VCaP (cell line): Measurements from ENCODE around the gene TIMP2.

ENCODE experiments used
- H3K27ac ChIP-seq: fragments of 450-650 bp; 2 replicates; pipeline ENCODE4 v1.5.1; 2017
- TF ChIP-seq, protein P1 (sequence below): fragments of 450-650 bp; conservative IDR thresholded peaks from 2 replicates; pipeline ENCODE4 v1.5.1; 2017; ENCODE audit warnings: mild to moderate bottlenecking, moderate library complexity

The TIMP2 gene

DNA sequence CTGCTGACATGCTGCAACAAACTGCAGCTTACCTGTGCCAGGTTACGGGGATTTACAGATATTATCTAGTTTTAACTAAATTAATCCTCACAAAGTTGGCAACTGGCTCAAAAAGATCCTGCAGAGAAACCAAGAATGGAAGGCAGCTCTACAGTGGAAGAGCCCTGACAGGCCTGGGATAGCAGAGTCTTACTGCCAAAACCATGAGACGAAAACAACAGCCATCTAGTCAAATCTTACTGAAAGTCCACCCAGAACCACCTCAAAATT is 92.7 kb downstream of the TIMP2 start:
- peak overlapping the region; percentile 70 for H3K27ac ChIP-seq
- TF ChIP-seq, protein P1, sequence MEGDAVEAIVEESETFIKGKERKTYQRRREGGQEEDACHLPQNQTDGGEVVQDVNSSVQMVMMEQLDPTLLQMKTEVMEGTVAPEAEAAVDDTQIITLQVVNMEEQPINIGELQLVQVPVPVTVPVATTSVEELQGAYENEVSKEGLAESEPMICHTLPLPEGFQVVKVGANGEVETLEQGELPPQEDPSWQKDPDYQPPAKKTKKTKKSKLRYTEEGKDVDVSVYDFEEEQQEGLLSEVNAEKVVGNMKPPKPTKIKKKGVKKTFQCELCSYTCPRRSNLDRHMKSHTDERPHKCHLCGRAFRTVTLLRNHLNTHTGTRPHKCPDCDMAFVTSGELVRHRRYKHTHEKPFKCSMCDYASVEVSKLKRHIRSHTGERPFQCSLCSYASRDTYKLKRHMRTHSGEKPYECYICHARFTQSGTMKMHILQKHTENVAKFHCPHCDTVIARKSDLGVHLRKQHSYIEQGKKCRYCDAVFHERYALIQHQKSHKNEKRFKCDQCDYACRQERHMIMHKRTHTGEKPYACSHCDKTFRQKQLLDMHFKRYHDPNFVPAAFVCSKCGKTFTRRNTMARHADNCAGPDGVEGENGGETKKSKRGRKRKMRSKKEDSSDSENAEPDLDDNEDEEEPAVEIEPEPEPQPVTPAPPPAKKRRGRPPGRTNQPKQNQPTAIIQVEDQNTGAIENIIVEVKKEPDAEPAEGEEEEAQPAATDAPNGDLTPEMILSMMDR, result no peak

- H3K27ac ChIP-seq, result peak overlapping the region; percentile 70
- TF ChIP-seq, protein P1, result no peak
These were observed 93.3 kb downstream of the TIMP2 start for GRCh38 chr17:78831688-78832540.

- TF ChIP-seq, protein P1, result no peak
- H3K27ac ChIP-seq, result no peak overlapping the region
These were observed 95.7 kb downstream of the TIMP2 start for GRCh38 chr17:78829477-78829876.

DNA sequence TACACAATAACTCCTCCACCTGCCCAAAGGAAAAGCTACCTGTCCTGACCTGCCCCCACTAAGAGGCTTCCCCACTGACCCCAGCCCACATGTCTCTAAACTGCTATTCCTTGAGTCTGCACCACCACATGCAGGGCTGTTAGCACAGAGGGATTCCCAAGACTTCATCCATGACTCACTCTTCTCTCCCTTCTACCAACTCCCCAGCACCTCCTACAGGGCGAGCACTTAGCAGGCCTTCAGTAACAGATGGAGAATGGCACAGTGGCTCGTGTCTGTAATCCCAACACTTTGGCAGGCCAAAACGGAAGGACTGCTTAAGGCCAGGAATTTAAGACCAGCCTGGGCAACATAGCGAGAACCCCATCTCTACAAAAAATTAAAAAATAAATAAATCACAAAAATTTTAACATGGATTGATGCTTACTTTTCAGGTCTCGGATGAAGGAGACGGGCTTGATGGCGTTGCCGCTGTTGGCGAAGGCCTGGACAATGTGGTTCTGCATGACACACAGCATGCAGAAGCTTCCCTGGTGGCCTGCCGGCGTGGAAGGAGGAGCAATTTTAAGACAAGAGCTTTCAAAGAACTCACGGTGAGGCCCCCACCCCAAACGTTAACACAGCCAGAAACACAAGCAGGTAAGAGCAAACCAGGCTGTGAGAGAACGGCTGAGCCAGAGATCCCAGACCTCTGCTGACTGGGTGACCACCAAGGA is 96.6 kb downstream of the TIMP2 start:
- H3K27ac ChIP-seq, result no peak overlapping the region
- TF ChIP-seq, protein P1, result no peak

DNA sequence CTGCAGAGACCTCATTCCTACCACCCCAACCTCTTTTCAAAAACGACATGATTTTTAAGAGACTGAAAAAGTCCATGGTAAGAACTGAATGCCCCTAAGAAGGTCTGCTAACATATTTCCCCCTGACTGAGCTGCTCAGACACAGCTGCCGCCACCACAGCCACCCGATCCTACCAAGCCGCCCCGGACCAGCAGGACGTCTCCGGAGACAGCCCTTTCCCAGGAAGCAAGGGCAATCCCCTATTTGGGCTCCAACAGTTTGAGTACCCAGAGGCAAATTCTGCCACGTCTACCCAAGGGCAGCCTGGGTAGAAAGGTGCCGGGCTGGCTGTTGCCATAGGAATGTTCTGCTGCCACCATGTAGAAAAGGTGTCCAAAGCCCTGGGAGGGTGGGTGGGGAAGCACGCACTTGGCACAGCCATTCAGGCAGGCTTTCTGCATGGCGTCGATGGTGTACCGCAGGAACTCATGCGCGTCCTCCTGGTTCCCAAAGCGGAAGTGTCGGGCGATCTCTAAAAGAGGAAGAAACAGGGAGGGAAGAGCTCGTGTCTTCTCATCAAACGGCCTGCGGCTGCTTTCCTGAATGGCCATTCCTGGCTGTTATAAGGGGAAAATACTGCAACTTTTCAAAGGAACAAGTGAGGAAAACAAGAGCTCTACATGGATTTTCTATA is 98.2 kb downstream of the TIMP2 start:
- no peak overlapping the region for H3K27ac ChIP-seq
- TF ChIP-seq, protein P1, result no peak

GRCh38 chr17:78826421-78826820 is 98.8 kb downstream of the TIMP2 start:
- H3K27ac ChIP-seq, result no peak overlapping the region
- TF ChIP-seq, protein P1, result no peak

- TF ChIP-seq, protein P1, result no peak
- H3K27ac ChIP-seq, result no peak overlapping the region
These were observed 99.5 kb downstream of the TIMP2 start for GRCh38 chr17:78825696-78826095.
